ENCODE measurements around the gene CYTH4. TPM values are rescaled to one million over a fixed set of nuclear protein-coding genes. Genes with fewer than 3 reads are reported as not detected.

Gene CYTH4
- total and polyA plus RNA-seq, 2 of the 8 experiments (the other 6 are each of a cell fraction or from before 2014, with no cell fraction given) = 0.09 TPM; not detected in 1

- no peak overlapping the region for H3K4me3 ChIP-seq (ENCODE audit: extremely low read depth in 1 of 4, insufficient read depth in 2 of 4, low read depth in 3 of 4, low read length in 4 of 4)
- 0 out of 2 replicates have a peak overlapping the region, but pooled peaks have one; percentile 16 for H2AK5ac ChIP-seq (ENCODE audit: low read depth, low read length)
- no peak overlapping the region for H3K9ac ChIP-seq (replicated peaks in 1 of 4; ENCODE audit: extremely low read depth in 1 of 4, low read depth in 3 of 4, low read length in 3 of 4)
- no peak overlapping the region for H2AFZ ChIP-seq (ENCODE audit: low read length)
- FAIRE-seq (no peak), DNase-seq (ENCODE audit: low read depth in 1 of 2, low spot score in 2 of 2) (no peak)
- no peak overlapping the region for H3K18ac ChIP-seq (ENCODE audit: extremely low read depth, low read length)
- no peak overlapping the region for H2BK15ac ChIP-seq (ENCODE audit: low read length)
- H4K91ac ChIP-seq (replicated peaks; ENCODE audit: insufficient read length, low read length) = no peak overlapping the region
- POLR2A ChIA-PET (ENCODE audit: partially characterized antibody) = no interaction called here
- H3K4me1 ChIP-seq (replicated peaks in 1 of 4; ENCODE audit: control insufficient read depth in 3 of 4, insufficient read depth in 4 of 4, low read length in 3 of 4) = peaks cover 0 to 2% (median 0%) of the 10 kb centered on the region in 4 experiments; a peak in 2 of 7 replicates
- CTCF ChIA-PET (ENCODE audit: partially characterized antibody) = interaction anchor here (1.4 to 6.9 kb wide), 5 partner anchors 11 to 187 kb away, joined by 5 to 48 read pairs (median 8); partner anchors contain the start of gene CYTH4
- no peak overlapping the region; the same call in 1 of the 2 replicates for H4K8ac ChIP-seq (ENCODE audit: extremely low read depth, insufficient read depth, low read length)
- H4K5ac ChIP-seq (ENCODE audit: insufficient read length, low read depth, low read length) = no peak overlapping the region
- H3K27ac ChIP-seq (ENCODE audit: low read depth, low read length) = no peak overlapping the region
- no peaks in the 10 kb centered on the region for H3K79me2 ChIP-seq (ENCODE audit: control insufficient read depth in 1 of 2, insufficient read depth in 2 of 2, low read length in 2 of 2)
- H3K4me2 ChIP-seq (ENCODE audit: insufficient read depth in 1 of 2, low read depth in 2 of 2, low read length in 2 of 2) = no peak overlapping the region
- H2BK120ac ChIP-seq (replicated peaks; ENCODE audit: low read depth, low read length) = no peak overlapping the region
- H2BK12ac ChIP-seq (ENCODE audit: low read depth, low read length) = no peak overlapping the region
- H3K36me3 ChIP-seq (ENCODE audit: control insufficient read depth in 2 of 4, insufficient read depth in 4 of 4, low read length in 3 of 4) = no peaks in the 10 kb centered on the region
- 0 out of 2 replicates have a peak, but pooled peaks cover 2% of the 10 kb centered on the region for H3K23me2 ChIP-seq (ENCODE audit: low read depth, low read length)
- WGBS, 2 experiments (ENCODE audit: extremely low coverage in 1 of 2, insufficient coverage in 1 of 2, insufficient read length in 1 of 2, insufficient replicate concordance in 2 of 2, low coverage in 1 of 2, low lambda C conversion rate in 2 of 2, missing lambda C conversion rate in 1 of 2) = 93% methylated on average over 7 of the region's 8 CpGs; no CpG with 5 or more reads in 1 of the 2 experiments
- no peaks in the 10 kb centered on the region for H3K79me1 ChIP-seq (ENCODE audit: low read depth, low read length)
- no peak overlapping the region for H3K23ac ChIP-seq (ENCODE audit: insufficient read length)
- H4K20me1 ChIP-seq (replicated peaks in 1 of 2; ENCODE audit: control insufficient read depth in 1 of 2, insufficient read depth in 2 of 2, low read length in 2 of 2) = no peaks in the 10 kb centered on the region
- no peak overlapping the region for H2BK20ac ChIP-seq (ENCODE audit: low read length)
- H3K4ac ChIP-seq (replicated peaks; ENCODE audit: insufficient read length, low read depth, low read length) = no peak overlapping the region
- no peak overlapping the region for H3K14ac ChIP-seq (ENCODE audit: insufficient read length)
- no peak overlapping the region for H3K56ac ChIP-seq (replicated peaks; ENCODE audit: insufficient read length, low read depth, low read length)
- H3K9me3 ChIP-seq (ENCODE audit: insufficient read depth in 2 of 2, low read depth in 1 of 2, low read length in 1 of 2) = no peaks in the 10 kb centered on the region
- H3K27me3 ChIP-seq (replicated peaks in 1 of 4; ENCODE audit: control insufficient read depth in 3 of 4, extremely low read depth in 1 of 4, insufficient read depth in 3 of 4, low read length in 3 of 4) = no peaks in the 10 kb centered on the region
- H2BK5ac ChIP-seq (ENCODE audit: low read depth, low read length) = no peak overlapping the region
- TF ChIP-seq KDM5A (IDR thresholded peaks at IDR 0.05; ENCODE audit: low read length) = no peak
- TF ChIP-seq NRF1 (IDR thresholded peaks at IDR 0.05; ENCODE audit: low read depth, low read length) = no peak
- TF ChIP-seq HDAC2 (IDR thresholded peaks at IDR 0.05; ENCODE audit: borderline replicate concordance in 1 of 2, low read depth in 2 of 2, low read length in 2 of 2) = no peak
- TF ChIP-seq CBX5 (IDR thresholded peaks at IDR 0.05; ENCODE audit: low read depth, low read length) = no peak
- no peak for TF ChIP-seq CTCF (IDR thresholded peaks at IDR 0.05; ENCODE audit: control extremely low read depth in 1 of 3, insufficient read depth in 1 of 3, low read depth in 1 of 3, low read length in 3 of 3)
- no peak for TF ChIP-seq BACH1 (IDR thresholded peaks at IDR 0.05; ENCODE audit: low read length)
- no peak for TF ChIP-seq TBP (IDR thresholded peaks at IDR 0.05; ENCODE audit: low read depth, low read length)
- TF ChIP-seq RNF2 (IDR thresholded peaks at IDR 0.05; ENCODE audit: borderline replicate concordance, low read depth, low read length, missing control alignments, poor library complexity, severe bottlenecking) = no peak
- no peak for TF ChIP-seq POU5F1 (IDR thresholded peaks at IDR 0.05; ENCODE audit: low read depth, low read length)
Observed at GRCh38 chr22:37270928-37271650, 11.2 kb upstream of the CYTH4 start.

Data from H1 (cell line).